Activated effector memory CD4-positive, alpha-beta T cell treated with anti-CD3 and anti-CD28 coated beads, Interleukin-2, amount 50 U/mL, for 16 hours (primary cell): Measurements from ENCODE around the gene HMX1.

Experiments
- DNase-seq: peaks from one replicate; pipeline ENCODE4 v3.0.0-alpha.2; 2020

HMX1 gene

GRCh38 chr4:8854931-8855330, 16.7 kb downstream of the HMX1 start:
- DNase-seq: no peak

GRCh38 chr4:8854016-8854415, 17.6 kb downstream of the HMX1 start:
- DNase-seq: no peak

DNA sequence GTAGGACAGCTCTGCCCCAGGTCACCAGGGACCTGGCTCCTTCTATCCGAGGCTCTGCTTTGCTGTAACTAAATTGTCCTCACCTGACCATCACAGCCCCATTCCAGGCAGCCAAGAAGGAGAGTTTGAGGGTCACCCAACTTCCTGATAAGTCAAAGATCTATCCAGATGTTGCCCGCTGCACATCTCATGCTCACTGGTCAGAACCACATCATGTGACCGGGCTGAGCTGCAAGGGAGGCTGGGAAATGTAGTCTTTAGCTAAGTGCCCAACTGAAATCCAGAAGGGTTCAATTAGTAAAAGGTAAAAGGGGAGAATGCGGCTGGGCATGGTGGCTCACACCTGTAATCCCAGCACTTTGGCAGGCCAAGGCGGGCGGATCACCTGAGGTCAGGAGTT, 18.4 kb downstream of the HMX1 start:
- no peak for DNase-seq

GRCh38 chr4:8852118-8852704, 19.4 kb downstream of the HMX1 start:
- DNase-seq: no peak

DNA sequence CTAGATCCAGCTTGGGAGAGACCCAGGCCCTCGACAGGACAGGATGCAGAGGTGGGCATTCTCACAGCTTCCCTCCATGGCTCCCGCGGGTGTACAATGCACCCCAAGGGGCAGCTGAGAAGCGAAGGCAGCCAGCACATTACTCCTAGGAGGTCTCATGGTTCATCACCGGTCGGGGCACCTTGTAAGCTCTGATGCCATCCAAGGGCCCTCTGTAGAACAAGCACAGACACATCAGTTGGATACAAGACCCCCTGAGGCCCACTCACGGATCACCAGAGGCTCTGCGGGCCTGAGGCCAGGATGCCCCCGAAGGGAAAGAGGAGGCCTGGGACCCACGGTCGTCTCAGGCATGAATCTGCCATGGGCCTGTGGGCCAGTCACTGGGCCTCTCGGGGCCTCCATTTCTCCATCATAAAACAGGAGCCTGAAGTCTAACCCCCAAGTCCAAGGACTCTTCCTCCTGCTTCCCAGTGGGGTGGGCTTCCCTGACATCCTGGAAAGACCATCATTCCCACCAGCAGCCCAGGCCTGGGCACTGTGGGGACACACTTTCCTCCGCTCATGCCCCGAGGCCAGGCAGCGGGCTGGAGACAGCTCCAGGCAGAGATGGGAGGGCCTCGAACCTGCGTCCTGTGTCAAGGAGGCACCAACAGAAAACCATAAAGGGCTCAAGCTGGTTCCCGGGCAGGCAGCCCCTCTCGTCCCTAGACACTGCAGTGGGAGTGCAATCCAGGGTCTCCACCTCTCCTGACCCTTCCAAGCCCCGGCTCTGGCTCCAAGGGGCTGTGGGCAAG, 20.1 kb downstream of the HMX1 start:
- DNase-seq: no peak

DNA sequence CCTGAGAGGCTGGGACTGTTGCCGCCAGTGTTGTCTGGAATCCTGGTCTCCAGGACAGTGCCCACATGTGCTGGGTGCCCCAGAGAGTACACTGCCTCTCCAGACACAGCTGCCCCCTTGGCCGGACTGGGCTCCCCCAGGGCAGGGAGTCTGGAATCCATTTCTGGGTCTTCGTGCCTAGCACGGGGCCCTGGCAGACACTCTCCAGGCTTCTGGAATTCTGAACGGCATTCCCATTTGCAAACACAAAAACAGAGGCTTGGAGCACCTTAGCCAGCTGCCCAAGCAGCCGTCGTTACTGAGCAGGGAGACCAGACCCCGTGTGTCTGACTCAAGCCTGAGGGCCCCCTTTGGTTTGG, 20.8 kb downstream of the HMX1 start:
- DNase-seq: no peak

GRCh38 chr4:8850074-8850829, 21.4 kb downstream of the HMX1 start:
- DNase-seq: no peak

- DNase-seq: peak; percentile 36
Measured at GRCh38 chr4:8849266-8850073, 22.2 kb downstream of the HMX1 start.

- peak; percentile 16 for DNase-seq
Measured at GRCh38 chr4:8848507-8849265, 23.0 kb downstream of the HMX1 start.

DNA sequence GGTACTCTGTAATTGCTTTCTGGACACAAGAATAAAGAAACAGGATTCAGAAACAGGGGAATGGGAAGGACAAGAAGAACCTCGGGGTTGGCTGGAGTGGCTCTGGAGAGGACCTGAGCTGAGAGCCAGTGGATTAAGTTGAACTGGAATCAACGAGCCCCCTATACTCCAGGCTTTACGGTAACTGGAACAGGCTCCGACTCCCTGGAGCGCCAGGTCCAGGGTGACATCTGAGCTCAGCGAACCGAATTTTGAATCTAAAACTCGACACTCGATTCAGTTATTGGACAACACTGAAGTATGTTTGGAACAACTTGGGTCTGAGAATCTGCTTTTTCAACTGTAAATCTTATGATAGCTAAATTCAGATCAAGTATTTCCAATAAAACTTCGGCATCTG, 23.9 kb downstream of the HMX1 start:
- DNase-seq: peak; percentile 6

DNA sequence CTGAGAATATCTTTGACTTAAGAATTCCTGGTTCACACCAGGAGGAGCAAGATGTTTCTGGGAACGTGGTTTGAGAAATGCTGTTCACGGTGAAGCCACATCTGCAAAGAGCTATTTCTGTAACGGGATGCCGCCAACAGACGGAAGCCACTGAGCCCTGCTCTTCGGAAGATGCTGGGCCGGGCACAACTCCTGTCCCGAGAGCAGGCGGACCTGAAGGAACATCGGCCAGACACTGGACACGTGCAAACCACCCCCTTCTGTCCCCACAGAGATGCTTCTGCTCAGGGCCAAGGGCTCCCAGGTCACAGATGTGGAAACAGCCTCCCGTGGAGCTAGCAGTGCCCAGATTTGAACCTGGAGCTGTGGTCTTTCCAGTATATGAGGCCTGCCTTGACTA, 24.3 kb downstream of the HMX1 start:
- DNase-seq: peak; percentile 39

DNA sequence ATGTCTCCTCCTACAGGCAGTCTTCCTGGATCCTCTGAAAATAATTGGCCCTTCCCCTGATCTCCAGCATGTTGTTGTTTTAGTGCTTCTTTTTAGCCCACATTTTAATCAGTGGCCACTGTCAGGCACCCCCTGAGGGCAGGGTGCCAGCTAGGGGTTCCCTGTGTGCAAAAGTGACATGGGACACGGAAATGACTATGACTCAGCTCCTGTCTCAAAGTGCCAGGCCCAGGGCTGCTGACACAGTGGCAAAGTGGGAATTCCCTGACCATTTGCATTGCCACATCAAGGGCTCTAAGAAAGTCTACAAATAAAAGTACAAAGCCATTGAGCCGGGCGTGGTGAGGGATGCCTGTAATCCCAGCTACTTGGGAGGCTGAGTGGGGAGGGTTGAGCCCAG, 24.8 kb downstream of the HMX1 start:
- peak; percentile 36 for DNase-seq

- peak; percentile 59 for DNase-seq
Measured at GRCh38 chr4:8846046-8846720, 25.5 kb downstream of the HMX1 start.

GRCh38 chr4:8844976-8845690, 26.5 kb downstream of the HMX1 start:
- peak; percentile 42 for DNase-seq

DNA sequence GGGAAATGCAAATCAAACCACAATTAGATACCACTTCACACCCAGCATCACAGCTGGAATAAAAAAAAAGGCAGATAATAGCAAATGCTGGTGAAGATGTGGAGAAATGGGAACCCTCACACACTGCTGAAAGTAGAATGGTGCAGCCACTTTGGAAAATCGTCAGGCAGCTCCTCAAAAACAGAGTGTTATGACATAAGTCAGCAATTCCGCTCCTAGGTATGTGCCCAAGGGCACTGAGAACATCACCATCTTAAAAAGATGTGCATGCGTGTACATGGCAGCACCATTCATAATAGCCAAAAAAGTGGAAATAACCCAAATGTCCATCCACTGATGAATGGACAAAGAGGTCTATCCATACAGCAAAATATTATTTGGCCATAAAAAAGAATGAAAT, 28.0 kb downstream of the HMX1 start:
- no peak for DNase-seq

DNA sequence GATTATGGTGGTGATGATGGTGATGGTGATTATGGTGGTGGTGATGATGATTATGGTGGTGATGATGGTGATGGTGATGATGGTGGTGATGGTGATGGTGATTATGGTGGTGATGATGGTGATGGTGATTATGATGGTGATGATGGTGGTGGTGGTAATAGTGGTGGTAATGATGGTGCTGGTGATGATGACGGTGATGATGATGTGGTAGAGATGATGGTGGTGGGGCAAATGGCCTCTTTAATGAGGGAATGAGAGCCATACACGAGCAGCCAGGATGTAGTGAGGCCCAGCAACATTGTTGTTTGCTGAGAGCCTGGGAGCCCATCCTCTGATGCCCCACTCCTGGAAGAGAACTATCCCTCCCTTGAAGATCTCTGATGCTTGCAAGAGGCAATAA, 29.0 kb downstream of the HMX1 start:
- no peak for DNase-seq

DNA sequence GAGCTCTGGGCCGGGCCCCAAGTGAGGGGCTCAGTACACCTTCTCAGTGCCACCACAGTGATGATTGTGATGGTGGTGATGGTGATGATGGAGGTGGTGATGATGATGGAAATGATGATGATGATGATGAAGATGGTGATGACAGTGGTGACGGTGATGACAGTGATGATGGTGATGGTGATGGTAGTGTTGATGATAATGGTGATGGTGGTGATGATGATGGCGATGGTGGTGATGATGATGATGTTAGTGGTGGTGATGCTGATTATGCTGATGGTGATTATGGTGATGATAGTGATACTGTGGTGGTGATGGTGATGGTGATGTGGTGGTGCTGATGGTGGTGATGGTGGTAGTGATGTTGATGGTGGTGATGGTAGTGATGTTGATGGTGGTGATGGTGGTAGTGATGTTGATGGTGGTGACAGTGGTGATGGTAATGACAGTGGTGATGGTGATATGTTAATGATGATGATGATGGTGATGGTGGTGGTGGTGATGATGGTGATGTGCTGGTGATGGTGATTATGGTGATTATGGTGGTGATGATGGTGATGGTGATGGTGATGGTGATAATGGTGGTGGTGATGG, 29.9 kb downstream of the HMX1 start:
- DNase-seq: no peak

- peak; percentile 45 for DNase-seq
Measured at GRCh38 chr4:8840816-8841455, 30.7 kb downstream of the HMX1 start.

- DNase-seq: peak; percentile 50
Measured at GRCh38 chr4:8840006-8840793, 31.4 kb downstream of the HMX1 start.
